OCI-LY7 (cell line): ENCODE measurements around the gene CD81. TPM values are rescaled to one million over a fixed set of nuclear protein-coding genes. Genes with fewer than 3 reads are reported as not detected.

Experiments
- BruUV-seq: library from RNA; stranded (reverse); fragments of 400-500 nt; replicated peaks from 2 replicates; lab custom pipeline; 2021; lab: Mats Ljungman, UMichigan
- CTCF ChIA-PET: fragments of 300-600 bp; sonication (Branson Sonifier 250); formaldehyde crosslinking; loops from one replicate; lab custom pipeline; 2022; ENCODE audit warnings: antibody characterized with exemption; ENCODE audit not compliant: unreplicated experiment; lab: Charles Lee
- POLR2A ChIA-PET: fragments of 300-600 bp; sonication (Branson Sonifier 250); formaldehyde crosslinking; loops from one replicate; lab custom pipeline; 2022; ENCODE audit warnings: antibody characterized with exemption; lab: Charles Lee
- DNase-seq: peaks from one replicate; pipeline ENCODE4 v3.0.0-alpha.2; 2015; ENCODE audit warnings: low spot score
- H2AFZ ChIP-seq: fragments of 200-600 bp; sonication (generic), shearing (Covaris generic); 2 replicates; pipeline ENCODE4 v1.6.1; 2014; ENCODE audit warnings: mild to moderate bottlenecking, antibody characterized with exemption, low read length, moderate library complexity
- H3K27ac ChIP-seq: fragments of 200-600 bp; sonication (generic); 2 replicates; pipeline ENCODE4 v1.5.1; 2014; ENCODE audit warnings: mixed run types, low read depth, mild to moderate bottlenecking, moderate library complexity, low read length, inconsistent platforms; ENCODE audit not compliant: poor library complexity, severe bottlenecking
- H3K36me3 ChIP-seq: fragments of 200-600 bp; sonication (generic); 2 replicates; pipeline ENCODE4 v1.6.1; 2014; ENCODE audit warnings: mild to moderate bottlenecking, antibody characterized with exemption, low read length, moderate library complexity, mixed read lengths; ENCODE audit not compliant: insufficient read depth
- H3K4me1 ChIP-seq: fragments of 200-600 bp; sonication (generic); 2 replicates; pipeline ENCODE4 v1.5.1; 2014; ENCODE audit warnings: mild to moderate bottlenecking, low read length; ENCODE audit not compliant: insufficient read depth, poor library complexity, severe bottlenecking
- H3K4me2 ChIP-seq: fragments of 200-600 bp; sonication (generic); 2 replicates; pipeline ENCODE4 v1.6.1; 2014; ENCODE audit warnings: mild to moderate bottlenecking, low read length
- H3K4me3 ChIP-seq: fragments of 200-600 bp; sonication (generic); 2 replicates; pipeline ENCODE4 v1.5.1; 2014; ENCODE audit warnings: mild to moderate bottlenecking, low read depth, low read length; ENCODE audit not compliant: poor library complexity, severe bottlenecking
- H3K79me2 ChIP-seq: fragments of 200-600 bp; sonication (generic); 2 replicates; pipeline ENCODE4 v1.6.1; 2016; ENCODE audit warnings: low read depth, mild to moderate bottlenecking, low read length, moderate library complexity, mixed read lengths; ENCODE audit not compliant: insufficient read depth
- H3K9me2 ChIP-seq: fragments of 200-600 bp; sonication (generic); 2 replicates; pipeline ENCODE4 v1.6.1; 2016; ENCODE audit warnings: mild to moderate bottlenecking, low read length, mixed read lengths; ENCODE audit not compliant: insufficient read depth
- H3K9me3 ChIP-seq: fragments of 200-600 bp; sonication (generic); 2 replicates; pipeline ENCODE4 v1.6.1; 2014; ENCODE audit warnings: mild to moderate bottlenecking, mixed run types, low read length, mixed read lengths
- H4K20me1 ChIP-seq: fragments of 200-600 bp; sonication (generic); 2 replicates; pipeline ENCODE4 v1.6.1; 2014; ENCODE audit warnings: mild to moderate bottlenecking, antibody characterized with exemption, low read length, moderate library complexity, mixed read lengths; ENCODE audit not compliant: insufficient read depth
- CTCF ChIP-seq: fragments of 200-600 bp; sonication (generic); conservative IDR thresholded peaks from 2 replicates; pipeline ENCODE4 v1.5.1; 2014; ENCODE audit warnings: mild to moderate bottlenecking, antibody characterized with exemption, low read length, moderate library complexity, mixed read lengths
- EZH2phosphoT487 ChIP-seq: fragments of 200-600 bp; sonication (generic); IDR thresholded peaks from 2 replicates; pipeline ENCODE4 v1.6.1; 2018; ENCODE audit warnings: low read depth, borderline replicate concordance, mild to moderate bottlenecking, mixed run types, antibody characterized with exemption, low read length, moderate library complexity, mixed read lengths
- intact Hi-C: fragments of 100-400 bp; cut with micrococcal nuclease; formaldehyde crosslinking; loops from one replicate; pipeline ENCODE4 v1.10.0; 2022; ENCODE audit not compliant: unreplicated experiment
- total RNA-seq, 2 experiments: library from RNA; depleted of rRNA in 1 of 2; stranded (reverse); fragments of >200 nt in 1 of 2; shearing (Covaris generic) in 1 of 2; gene quantifications; 2 replicates each; pipeline ENCODE4 v1.2.3, GENCODE V29; 2014 to 2022

Gene CD81
- total RNA-seq, 2 experiments from 2014 or later: 290 to 343 TPM

GRCh38 chr11:2408671-2409070 lies 31.6 kb downstream of the CD81 start:
- H3K4me3 ChIP-seq: no peak overlapping the region

GRCh38 chr11:2409126-2409525 lies 32.0 kb downstream of the CD81 start:
- Histone ChIP-seq H3K9me2 (no peaks in the 10 kb centered on the region), H3K36me3 (peaks cover 5% of the 10 kb centered on the region; the same call in 1 of the 2 replicates), H3K27ac (no peak overlapping the region), H3K79me2 (no peaks in the 10 kb centered on the region), H3K4me1 (no peaks in the 10 kb centered on the region), H4K20me1 (no peaks in the 10 kb centered on the region), H3K4me3 (no peak overlapping the region), H2AFZ (no peak overlapping the region), H3K9me3 (no peaks in the 10 kb centered on the region), H3K4me2 (no peak overlapping the region)
- BruUV-seq: no TSS peak
- ChIA-PET CTCF (interaction anchor here (0.6 kb wide), 2 partner anchors 80 to 222 kb away, joined by 3 read pairs; no protein-coding TSS in a partner anchor), POLR2A (no interaction called here)
- no peak for DNase-seq
- TF ChIP-seq EZH2phosphoT487 (no peak), CTCF (no peak)
- intact Hi-C loops: no loop called here

More at GRCh38 chr11:2408671-2409070, 31.6 kb downstream of the CD81 start:
- no peak overlapping the region for H3K4me2 ChIP-seq
- ChIA-PET CTCF (no interaction called here), POLR2A (no interaction called here)
- TF ChIP-seq CTCF: no peak
- no peak for TF ChIP-seq EZH2phosphoT487
- H4K20me1 ChIP-seq: no peaks in the 10 kb centered on the region
- DNase-seq: no peak
- no TSS peak for BruUV-seq
- H2AFZ ChIP-seq: no peak overlapping the region
- no peaks in the 10 kb centered on the region for H3K4me1 ChIP-seq
- intact Hi-C loops: no loop called here
- H3K36me3 ChIP-seq: peaks cover 10% of the 10 kb centered on the region; the same call in 1 of the 2 replicates
- no peaks in the 10 kb centered on the region for H3K9me2 ChIP-seq
- H3K9me3 ChIP-seq: no peaks in the 10 kb centered on the region
- H3K27ac ChIP-seq: no peak overlapping the region
- H3K79me2 ChIP-seq: no peaks in the 10 kb centered on the region

- ChIA-PET CTCF (interaction anchor here (0.6 to 0.7 kb wide), 3 partner anchors 81 to 222 kb away, joined by 3 to 4 read pairs (median 3); no protein-coding TSS in a partner anchor), POLR2A (no interaction called here)
- Histone ChIP-seq H2AFZ (no peak overlapping the region), H3K27ac (no peak overlapping the region), H3K36me3 (no peaks in the 10 kb centered on the region), H3K4me3 (no peak overlapping the region), H3K9me2 (no peaks in the 10 kb centered on the region), H3K79me2 (no peaks in the 10 kb centered on the region), H3K4me1 (no peaks in the 10 kb centered on the region), H4K20me1 (no peaks in the 10 kb centered on the region), H3K4me2 (no peak overlapping the region), H3K9me3 (no peaks in the 10 kb centered on the region)
- intact Hi-C loops: no loop called here
- TF ChIP-seq CTCF (no peak), EZH2phosphoT487 (no peak)
- DNase-seq: no peak
- no TSS peak for BruUV-seq
Measured at GRCh38 chr11:2409611-2410468, 32.7 kb downstream of the CD81 start.
